ENCODE results near the gene RBM14. TPM values are rescaled to one million over a fixed set of nuclear protein-coding genes. Genes with fewer than 3 reads are reported as not detected.

RBM14 gene
- total RNA-seq, 1 experiment from 2014 or later = 92.0 TPM

DNA sequence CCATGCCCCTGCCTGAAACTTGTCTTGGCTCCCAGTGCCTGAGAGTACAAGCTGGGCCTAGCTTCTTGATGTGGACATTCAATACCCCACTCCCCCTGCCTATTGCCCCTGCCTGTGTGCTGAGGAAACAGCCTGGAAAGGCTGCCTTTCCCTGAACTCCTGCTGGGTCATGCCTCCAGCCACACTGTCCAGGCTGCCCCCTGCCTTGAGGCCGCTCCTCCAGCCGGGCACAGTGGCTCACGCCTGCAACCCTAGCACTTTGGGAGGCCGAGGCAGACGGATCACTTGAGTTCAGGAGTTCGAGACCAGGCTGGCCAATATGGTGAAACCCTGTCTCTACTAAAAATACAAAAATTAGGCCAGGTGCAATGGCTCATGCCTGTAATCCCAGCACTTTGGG, 13.4 kb upstream of the RBM14 start (continued):
- TF ChIP-seq IRF2 (CRISPR knock-in tag; IDR thresholded peaks at IDR 0.05; ENCODE audit: borderline replicate concordance, low read depth) (no peak), MXD4 (CRISPR knock-in tag; IDR thresholded peaks at IDR 0.05; ENCODE audit: borderline replicate concordance) (no peak)

DNA sequence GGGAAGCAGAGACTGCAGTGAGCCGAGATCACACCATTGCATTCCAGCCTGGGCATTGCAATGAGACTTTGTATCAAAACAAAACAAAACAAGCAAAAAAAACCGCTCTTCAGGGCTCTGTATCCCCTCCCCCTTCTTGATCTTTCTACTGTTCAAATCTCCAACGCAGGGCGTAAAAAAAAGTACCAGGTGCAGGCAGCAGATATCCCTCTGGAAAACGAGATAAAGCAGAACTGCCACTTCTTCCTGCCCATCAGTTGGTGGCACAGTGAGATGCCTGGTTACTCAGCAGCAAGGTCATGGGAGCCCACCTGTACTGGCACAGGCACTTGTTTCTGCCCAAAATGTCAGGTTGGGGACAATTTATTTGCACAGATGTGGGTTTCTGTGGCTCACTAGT, 12.3 kb upstream of the RBM14 start:
- no peaks in the 10 kb centered on the region; the same call in 1 of the 2 replicates for H3K27me3 Mint-ChIP-seq (ENCODE audit: low read depth)
- H3K4me1 Mint-ChIP-seq = no peaks in the 10 kb centered on the region
- no peaks in the 10 kb centered on the region for H3K9me3 Mint-ChIP-seq
- no peak for ATAC-seq
- no peak overlapping the region for H3K27ac Mint-ChIP-seq
- ChIA-PET CTCF (no interaction called here), POLR2A (no interaction called here)
- TF ChIP-seq, protein P1, sequence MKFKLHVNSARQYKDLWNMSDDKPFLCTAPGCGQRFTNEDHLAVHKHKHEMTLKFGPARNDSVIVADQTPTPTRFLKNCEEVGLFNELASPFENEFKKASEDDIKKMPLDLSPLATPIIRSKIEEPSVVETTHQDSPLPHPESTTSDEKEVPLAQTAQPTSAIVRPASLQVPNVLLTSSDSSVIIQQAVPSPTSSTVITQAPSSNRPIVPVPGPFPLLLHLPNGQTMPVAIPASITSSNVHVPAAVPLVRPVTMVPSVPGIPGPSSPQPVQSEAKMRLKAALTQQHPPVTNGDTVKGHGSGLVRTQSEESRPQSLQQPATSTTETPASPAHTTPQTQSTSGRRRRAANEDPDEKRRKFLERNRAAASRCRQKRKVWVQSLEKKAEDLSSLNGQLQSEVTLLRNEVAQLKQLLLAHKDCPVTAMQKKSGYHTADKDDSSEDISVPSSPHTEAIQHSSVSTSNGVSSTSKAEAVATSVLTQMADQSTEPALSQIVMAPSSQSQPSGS (CRISPR knock-in tag; IDR thresholded peaks at IDR 0.05; ENCODE audit: borderline replicate concordance, low read depth) = no peak
- TF ChIP-seq FOXJ3 (CRISPR knock-in tag; IDR thresholded peaks at IDR 0.05; ENCODE audit: borderline replicate concordance) = no peak
- no peak for TF ChIP-seq ETV6 (CRISPR knock-in tag; IDR thresholded peaks at IDR 0.05)
- TF ChIP-seq, protein P2, sequence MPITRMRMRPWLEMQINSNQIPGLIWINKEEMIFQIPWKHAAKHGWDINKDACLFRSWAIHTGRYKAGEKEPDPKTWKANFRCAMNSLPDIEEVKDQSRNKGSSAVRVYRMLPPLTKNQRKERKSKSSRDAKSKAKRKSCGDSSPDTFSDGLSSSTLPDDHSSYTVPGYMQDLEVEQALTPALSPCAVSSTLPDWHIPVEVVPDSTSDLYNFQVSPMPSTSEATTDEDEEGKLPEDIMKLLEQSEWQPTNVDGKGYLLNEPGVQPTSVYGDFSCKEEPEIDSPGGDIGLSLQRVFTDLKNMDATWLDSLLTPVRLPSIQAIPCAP (CRISPR knock-in tag; IDR thresholded peaks at IDR 0.05) = no peak
- TF ChIP-seq HMGA2 (CRISPR knock-in tag; IDR thresholded peaks at IDR 0.05) = no peak
- TF ChIP-seq ZNF423 (CRISPR knock-in tag; IDR thresholded peaks at IDR 0.05) = no peak
- TF ChIP-seq ZNF416 (CRISPR knock-in tag; IDR thresholded peaks at IDR 0.05) = no peak
- no peak for TF ChIP-seq GTF2I (CRISPR knock-in tag; conservative IDR thresholded peaks at IDR 0.05)
- no peak for TF ChIP-seq OVOL2 (CRISPR knock-in tag; IDR thresholded peaks at IDR 0.05; ENCODE audit: borderline replicate concordance)
- no peak for TF ChIP-seq SMAD3 (CRISPR knock-in tag; IDR thresholded peaks at IDR 0.05; ENCODE audit: borderline replicate concordance)
- TF ChIP-seq CREM (CRISPR knock-in tag; IDR thresholded peaks at IDR 0.05) = no peak
- TF ChIP-seq, protein P3, sequence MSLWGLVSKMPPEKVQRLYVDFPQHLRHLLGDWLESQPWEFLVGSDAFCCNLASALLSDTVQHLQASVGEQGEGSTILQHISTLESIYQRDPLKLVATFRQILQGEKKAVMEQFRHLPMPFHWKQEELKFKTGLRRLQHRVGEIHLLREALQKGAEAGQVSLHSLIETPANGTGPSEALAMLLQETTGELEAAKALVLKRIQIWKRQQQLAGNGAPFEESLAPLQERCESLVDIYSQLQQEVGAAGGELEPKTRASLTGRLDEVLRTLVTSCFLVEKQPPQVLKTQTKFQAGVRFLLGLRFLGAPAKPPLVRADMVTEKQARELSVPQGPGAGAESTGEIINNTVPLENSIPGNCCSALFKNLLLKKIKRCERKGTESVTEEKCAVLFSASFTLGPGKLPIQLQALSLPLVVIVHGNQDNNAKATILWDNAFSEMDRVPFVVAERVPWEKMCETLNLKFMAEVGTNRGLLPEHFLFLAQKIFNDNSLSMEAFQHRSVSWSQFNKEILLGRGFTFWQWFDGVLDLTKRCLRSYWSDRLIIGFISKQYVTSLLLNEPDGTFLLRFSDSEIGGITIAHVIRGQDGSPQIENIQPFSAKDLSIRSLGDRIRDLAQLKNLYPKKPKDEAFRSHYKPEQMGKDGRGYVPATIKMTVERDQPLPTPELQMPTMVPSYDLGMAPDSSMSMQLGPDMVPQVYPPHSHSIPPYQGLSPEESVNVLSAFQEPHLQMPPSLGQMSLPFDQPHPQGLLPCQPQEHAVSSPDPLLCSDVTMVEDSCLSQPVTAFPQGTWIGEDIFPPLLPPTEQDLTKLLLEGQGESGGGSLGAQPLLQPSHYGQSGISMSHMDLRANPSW (CRISPR knock-in tag; conservative IDR thresholded peaks at IDR 0.05; ENCODE audit: low read depth) = no peak
- TF ChIP-seq, protein P4, sequence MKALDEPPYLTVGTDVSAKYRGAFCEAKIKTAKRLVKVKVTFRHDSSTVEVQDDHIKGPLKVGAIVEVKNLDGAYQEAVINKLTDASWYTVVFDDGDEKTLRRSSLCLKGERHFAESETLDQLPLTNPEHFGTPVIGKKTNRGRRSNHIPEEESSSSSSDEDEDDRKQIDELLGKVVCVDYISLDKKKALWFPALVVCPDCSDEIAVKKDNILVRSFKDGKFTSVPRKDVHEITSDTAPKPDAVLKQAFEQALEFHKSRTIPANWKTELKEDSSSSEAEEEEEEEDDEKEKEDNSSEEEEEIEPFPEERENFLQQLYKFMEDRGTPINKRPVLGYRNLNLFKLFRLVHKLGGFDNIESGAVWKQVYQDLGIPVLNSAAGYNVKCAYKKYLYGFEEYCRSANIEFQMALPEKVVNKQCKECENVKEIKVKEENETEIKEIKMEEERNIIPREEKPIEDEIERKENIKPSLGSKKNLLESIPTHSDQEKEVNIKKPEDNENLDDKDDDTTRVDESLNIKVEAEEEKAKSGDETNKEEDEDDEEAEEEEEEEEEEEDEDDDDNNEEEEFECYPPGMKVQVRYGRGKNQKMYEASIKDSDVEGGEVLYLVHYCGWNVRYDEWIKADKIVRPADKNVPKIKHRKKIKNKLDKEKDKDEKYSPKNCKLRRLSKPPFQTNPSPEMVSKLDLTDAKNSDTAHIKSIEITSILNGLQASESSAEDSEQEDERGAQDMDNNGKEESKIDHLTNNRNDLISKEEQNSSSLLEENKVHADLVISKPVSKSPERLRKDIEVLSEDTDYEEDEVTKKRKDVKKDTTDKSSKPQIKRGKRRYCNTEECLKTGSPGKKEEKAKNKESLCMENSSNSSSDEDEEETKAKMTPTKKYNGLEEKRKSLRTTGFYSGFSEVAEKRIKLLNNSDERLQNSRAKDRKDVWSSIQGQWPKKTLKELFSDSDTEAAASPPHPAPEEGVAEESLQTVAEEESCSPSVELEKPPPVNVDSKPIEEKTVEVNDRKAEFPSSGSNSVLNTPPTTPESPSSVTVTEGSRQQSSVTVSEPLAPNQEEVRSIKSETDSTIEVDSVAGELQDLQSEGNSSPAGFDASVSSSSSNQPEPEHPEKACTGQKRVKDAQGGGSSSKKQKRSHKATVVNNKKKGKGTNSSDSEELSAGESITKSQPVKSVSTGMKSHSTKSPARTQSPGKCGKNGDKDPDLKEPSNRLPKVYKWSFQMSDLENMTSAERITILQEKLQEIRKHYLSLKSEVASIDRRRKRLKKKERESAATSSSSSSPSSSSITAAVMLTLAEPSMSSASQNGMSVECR (CRISPR knock-in tag; IDR thresholded peaks at IDR 0.05; ENCODE audit: borderline replicate concordance) = no peak
- TF ChIP-seq, protein P5, sequence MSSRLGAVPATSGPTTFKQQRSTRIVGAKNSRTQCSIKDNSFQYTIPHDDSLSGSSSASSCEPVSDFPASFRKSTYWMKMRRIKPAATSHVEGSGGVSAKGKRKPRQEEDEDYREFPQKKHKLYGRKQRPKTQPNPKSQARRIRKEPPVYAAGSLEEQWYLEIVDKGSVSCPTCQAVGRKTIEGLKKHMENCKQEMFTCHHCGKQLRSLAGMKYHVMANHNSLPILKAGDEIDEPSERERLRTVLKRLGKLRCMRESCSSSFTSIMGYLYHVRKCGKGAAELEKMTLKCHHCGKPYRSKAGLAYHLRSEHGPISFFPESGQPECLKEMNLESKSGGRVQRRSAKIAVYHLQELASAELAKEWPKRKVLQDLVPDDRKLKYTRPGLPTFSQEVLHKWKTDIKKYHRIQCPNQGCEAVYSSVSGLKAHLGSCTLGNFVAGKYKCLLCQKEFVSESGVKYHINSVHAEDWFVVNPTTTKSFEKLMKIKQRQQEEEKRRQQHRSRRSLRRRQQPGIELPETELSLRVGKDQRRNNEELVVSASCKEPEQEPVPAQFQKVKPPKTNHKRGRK (CRISPR knock-in tag; IDR thresholded peaks at IDR 0.05; ENCODE audit: borderline replicate concordance) = no peak
- TF ChIP-seq ZNF263 (CRISPR knock-in tag; IDR thresholded peaks at IDR 0.05; ENCODE audit: low read depth) = no peak
- no peak for TF ChIP-seq JAZF1 (CRISPR knock-in tag; IDR thresholded peaks at IDR 0.05)
- no peak for TF ChIP-seq SOX15 (CRISPR knock-in tag; IDR thresholded peaks at IDR 0.05)
- no peak for TF ChIP-seq GABPB1 (CRISPR knock-in tag; IDR thresholded peaks at IDR 0.05)
- TF ChIP-seq, protein P6, sequence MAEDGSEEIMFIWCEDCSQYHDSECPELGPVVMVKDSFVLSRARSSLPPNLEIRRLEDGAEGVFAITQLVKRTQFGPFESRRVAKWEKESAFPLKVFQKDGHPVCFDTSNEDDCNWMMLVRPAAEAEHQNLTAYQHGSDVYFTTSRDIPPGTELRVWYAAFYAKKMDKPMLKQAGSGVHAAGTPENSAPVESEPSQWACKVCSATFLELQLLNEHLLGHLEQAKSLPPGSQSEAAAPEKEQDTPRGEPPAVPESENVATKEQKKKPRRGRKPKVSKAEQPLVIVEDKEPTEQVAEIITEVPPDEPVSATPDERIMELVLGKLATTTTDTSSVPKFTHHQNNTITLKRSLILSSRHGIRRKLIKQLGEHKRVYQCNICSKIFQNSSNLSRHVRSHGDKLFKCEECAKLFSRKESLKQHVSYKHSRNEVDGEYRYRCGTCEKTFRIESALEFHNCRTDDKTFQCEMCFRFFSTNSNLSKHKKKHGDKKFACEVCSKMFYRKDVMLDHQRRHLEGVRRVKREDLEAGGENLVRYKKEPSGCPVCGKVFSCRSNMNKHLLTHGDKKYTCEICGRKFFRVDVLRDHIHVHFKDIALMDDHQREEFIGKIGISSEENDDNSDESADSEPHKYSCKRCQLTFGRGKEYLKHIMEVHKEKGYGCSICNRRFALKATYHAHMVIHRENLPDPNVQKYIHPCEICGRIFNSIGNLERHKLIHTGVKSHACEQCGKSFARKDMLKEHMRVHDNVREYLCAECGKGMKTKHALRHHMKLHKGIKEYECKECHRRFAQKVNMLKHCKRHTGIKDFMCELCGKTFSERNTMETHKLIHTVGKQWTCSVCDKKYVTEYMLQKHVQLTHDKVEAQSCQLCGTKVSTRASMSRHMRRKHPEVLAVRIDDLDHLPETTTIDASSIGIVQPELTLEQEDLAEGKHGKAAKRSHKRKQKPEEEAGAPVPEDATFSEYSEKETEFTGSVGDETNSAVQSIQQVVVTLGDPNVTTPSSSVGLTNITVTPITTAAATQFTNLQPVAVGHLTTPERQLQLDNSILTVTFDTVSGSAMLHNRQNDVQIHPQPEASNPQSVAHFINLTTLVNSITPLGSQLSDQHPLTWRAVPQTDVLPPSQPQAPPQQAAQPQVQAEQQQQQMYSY (CRISPR knock-in tag; IDR thresholded peaks at IDR 0.05) = no peak
- TF ChIP-seq FOXP1 (CRISPR knock-in tag; IDR thresholded peaks at IDR 0.05; ENCODE audit: borderline replicate concordance) = no peak
- DNase-seq (ENCODE audit: low spot score) = no peak
- peaks cover 16% of the 10 kb centered on the region; the same call in 1 of the 2 replicates for H3K36me3 Mint-ChIP-seq
- H3K4me3 Mint-ChIP-seq = no peak overlapping the region

Measured in WTC11 (cell line).